ENCODE data around the gene PUDP.

DNA sequence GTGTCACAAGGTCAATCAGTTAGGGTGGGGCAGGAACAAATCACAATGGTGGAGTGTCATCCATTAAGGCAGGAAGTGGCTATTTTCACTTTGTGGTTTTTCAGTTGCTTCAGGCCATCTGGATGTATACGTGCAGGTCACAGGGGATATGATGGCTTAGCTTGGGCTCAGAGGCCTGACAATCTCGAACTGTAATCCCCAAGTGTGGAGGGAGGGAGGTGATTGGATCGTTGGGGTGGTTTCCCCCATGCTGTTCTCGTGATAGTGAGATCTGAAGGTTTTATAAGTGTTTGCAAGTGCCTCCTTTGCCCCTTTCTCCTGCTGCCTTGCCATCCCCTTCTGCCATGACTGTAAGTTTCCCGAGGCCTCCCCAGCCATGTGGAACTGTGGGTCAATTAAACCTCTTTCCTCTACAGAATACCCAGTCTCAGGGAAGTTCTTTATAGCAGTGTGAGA lies 37.1 kb downstream of the PUDP start:
- TF ChIP-seq, protein P1, sequence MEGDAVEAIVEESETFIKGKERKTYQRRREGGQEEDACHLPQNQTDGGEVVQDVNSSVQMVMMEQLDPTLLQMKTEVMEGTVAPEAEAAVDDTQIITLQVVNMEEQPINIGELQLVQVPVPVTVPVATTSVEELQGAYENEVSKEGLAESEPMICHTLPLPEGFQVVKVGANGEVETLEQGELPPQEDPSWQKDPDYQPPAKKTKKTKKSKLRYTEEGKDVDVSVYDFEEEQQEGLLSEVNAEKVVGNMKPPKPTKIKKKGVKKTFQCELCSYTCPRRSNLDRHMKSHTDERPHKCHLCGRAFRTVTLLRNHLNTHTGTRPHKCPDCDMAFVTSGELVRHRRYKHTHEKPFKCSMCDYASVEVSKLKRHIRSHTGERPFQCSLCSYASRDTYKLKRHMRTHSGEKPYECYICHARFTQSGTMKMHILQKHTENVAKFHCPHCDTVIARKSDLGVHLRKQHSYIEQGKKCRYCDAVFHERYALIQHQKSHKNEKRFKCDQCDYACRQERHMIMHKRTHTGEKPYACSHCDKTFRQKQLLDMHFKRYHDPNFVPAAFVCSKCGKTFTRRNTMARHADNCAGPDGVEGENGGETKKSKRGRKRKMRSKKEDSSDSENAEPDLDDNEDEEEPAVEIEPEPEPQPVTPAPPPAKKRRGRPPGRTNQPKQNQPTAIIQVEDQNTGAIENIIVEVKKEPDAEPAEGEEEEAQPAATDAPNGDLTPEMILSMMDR (IDR thresholded peaks at IDR 0.05; ENCODE audit: poor library complexity), result no peak
- no peak for TF ChIP-seq EZH2 (IDR thresholded peaks at IDR 0.05; ENCODE audit: borderline replicate concordance)
- TF ChIP-seq EZH2phosphoT487 (IDR thresholded peaks at IDR 0.05; ENCODE audit: low read depth, severe bottlenecking, unreplicated experiment), result no peak
